Measurements from ENCODE around the gene BTBD9.
"Not testable (repeated sequence)": the region's sequence is repeated elsewhere in the genome, so short reads cannot be mapped to it uniquely, and the experiment has no call there.

The BTBD9 gene

GRCh38 chr6:38625217-38625616 lies 14.5 kb downstream of the BTBD9 start:
- no peak for TF ChIP-seq CTCF (IDR thresholded peaks at IDR 0.05; ENCODE audit: control extremely low read depth, extremely low read depth, low read depth, missing control alignments)
- CTCF ChIA-PET: interaction anchor here (1.1 to 1.4 kb wide), 2 partner anchors 15 to 31 kb away, joined by 3 read pairs; partner anchors contain the start of gene BTBD9
- POLR2A ChIA-PET: no interaction called here
- DNase-seq (ENCODE audit: extremely low spot score): no peak

- DNase-seq (ENCODE audit: extremely low spot score); POLR2A ChIA-PET: not testable (repeated sequence)
- CTCF ChIA-PET: interaction anchor here (0.7 to 1.2 kb wide), 2 partner anchors 9 to 48 kb away, joined by 3 read pairs; no protein-coding TSS in a partner anchor
Observed at GRCh38 chr6:38619342-38619741, 20.4 kb downstream of the BTBD9 start.

GRCh38 chr6:38618301-38618700 lies 21.4 kb downstream of the BTBD9 start:
- POLR2A ChIA-PET; DNase-seq (ENCODE audit: extremely low spot score): not testable (repeated sequence)
- CTCF ChIA-PET: interaction anchor here (1.1 kb wide), 1 partner anchor 12 kb away, joined by 3 read pairs; no protein-coding TSS in a partner anchor

GRCh38 chr6:38617856-38618255 lies 21.9 kb downstream of the BTBD9 start:
- no peak for TF ChIP-seq CTCF (IDR thresholded peaks at IDR 0.05; ENCODE audit: control extremely low read depth, extremely low read depth, low read depth, missing control alignments)
- POLR2A ChIA-PET: no interaction called here
- CTCF ChIA-PET: interaction anchor here (1.1 kb wide), 1 partner anchor 11 kb away, joined by 3 read pairs; no protein-coding TSS in a partner anchor
- no peak for DNase-seq (ENCODE audit: extremely low spot score)

- ChIA-PET POLR2A (no interaction called here), CTCF (interaction anchor here (0.8 to 1.4 kb wide), 2 partner anchors 9 to 15 kb away, joined by 3 to 5 read pairs; no protein-coding TSS in a partner anchor)
- no peak for DNase-seq (ENCODE audit: extremely low spot score)
- TF ChIP-seq CTCF (IDR thresholded peaks at IDR 0.05; ENCODE audit: control extremely low read depth, extremely low read depth, low read depth, missing control alignments): no peak
Observed at GRCh38 chr6:38612143-38612965, 27.4 kb downstream of the BTBD9 start.

- DNase-seq (ENCODE audit: extremely low spot score): no peak
- POLR2A ChIA-PET: no interaction called here
- CTCF ChIA-PET: interaction anchor here (0.6 to 1.7 kb wide), 3 partner anchors 9 to 24 kb away, joined by 3 to 5 read pairs (median 3); no protein-coding TSS in a partner anchor
Observed at GRCh38 chr6:38610050-38610625, 29.6 kb downstream of the BTBD9 start.

GRCh38 chr6:38604700-38605099 lies 35.0 kb downstream of the BTBD9 start:
- DNase-seq (ENCODE audit: extremely low spot score): no peak
- POLR2A ChIA-PET: interaction anchor here (0.6 kb wide), 1 partner anchor 91 kb away, joined by 3 read pairs; no protein-coding TSS in a partner anchor
- TF ChIP-seq CTCF (IDR thresholded peaks at IDR 0.05; ENCODE audit: control extremely low read depth, extremely low read depth, low read depth, missing control alignments): no peak
- CTCF ChIA-PET: interaction anchor here (1.0 to 1.5 kb wide), 2 partner anchors 9 to 12 kb away, joined by 3 to 5 read pairs; no protein-coding TSS in a partner anchor

More at GRCh38 chr6:38610050-38610625, 29.6 kb downstream of the BTBD9 start:
- TF ChIP-seq CTCF (IDR thresholded peaks at IDR 0.05; ENCODE audit: control extremely low read depth, extremely low read depth, low read depth, missing control alignments): no peak

Measured in GM10248 (cell line).